GM12878 (cell line): Measurements from ENCODE around the gene CCDC112.
"Not testable (repeated sequence)": the region's sequence is repeated elsewhere in the genome, so short reads cannot be mapped to it uniquely, and the experiment has no call there.

Experiments used
- ATF2 ChIP-seq: IDR thresholded peaks from 2 replicates; pipeline ENCODE4 v1.6.1; 2012; ENCODE audit warnings: low read length, inconsistent platforms
- BACH1 ChIP-seq: fragments of 450-650 bp; IDR thresholded peaks from 2 replicates; pipeline ENCODE4 v1.6.1; 2017; ENCODE audit warnings: mild to moderate bottlenecking, borderline replicate concordance
- CHD2 ChIP-seq: IDR thresholded peaks from 2 replicates; pipeline ENCODE4 v1.6.1; 2011; ENCODE audit warnings: low read depth, low read length, improper control_type of control experiment, borderline replicate concordance
- CTCF ChIP-seq, 3 experiments: IDR thresholded peaks in 2 of 3; conservative IDR thresholded peaks in 1 of 3; 2 replicates each; pipeline ENCODE4 v1.5.1; 2011; ENCODE audit warnings: low read depth in 3 of 3, low read length in 3 of 3, mild to moderate bottlenecking in 3 of 3, control low read depth in 2 of 3, moderate library complexity in 2 of 3, inconsistent platforms in 1 of 3, mixed read lengths in 1 of 3; ENCODE audit not compliant: control insufficient read depth in 2 of 3, insufficient read depth in 1 of 3; ENCODE audit errors: extremely low read depth in 1 of 3
- EZH2 ChIP-seq: IDR thresholded peaks from 2 replicates; pipeline ENCODE4 v1.6.1; 2012; ENCODE audit warnings: low read depth, mild to moderate bottlenecking, control low read depth, inconsistent platforms, low read length, borderline replicate concordance; ENCODE audit not compliant: control insufficient read depth
- FOXK2 ChIP-seq: fragments of 450-650 bp; IDR thresholded peaks from 2 replicates; pipeline ENCODE4 v1.6.1; 2017; ENCODE audit warnings: mild to moderate bottlenecking, moderate library complexity
- GATAD2B ChIP-seq: fragments of 450-650 bp; conservative IDR thresholded peaks from 2 replicates; pipeline ENCODE4 v1.6.1; 2017; ENCODE audit warnings: low read depth, mild to moderate bottlenecking, moderate library complexity
- MEF2A ChIP-seq: IDR thresholded peaks from 2 replicates; pipeline ENCODE4 v1.6.1; 2011; ENCODE audit warnings: low read depth, mild to moderate bottlenecking, low read length, moderate library complexity; ENCODE audit not compliant: insufficient read depth
- POLR2A ChIP-seq: IDR thresholded peaks from 2 replicates; pipeline ENCODE4 v1.6.1; 2011; ENCODE audit warnings: low read depth, mild to moderate bottlenecking, low read length
- REST ChIP-seq: IDR thresholded peaks from 2 replicates; pipeline ENCODE4 v1.6.1; 2012; ENCODE audit warnings: mild to moderate bottlenecking, low read depth, low read length
- SMC3 ChIP-seq: IDR thresholded peaks from 2 replicates; pipeline ENCODE4 v1.6.1; 2011; ENCODE audit warnings: low read length, improper control_type of control experiment, borderline replicate concordance
- TARDBP ChIP-seq: IDR thresholded peaks from 2 replicates; pipeline ENCODE4 v1.6.1; 2016; ENCODE audit warnings: borderline replicate concordance
- ZNF384 ChIP-seq: IDR thresholded peaks from 2 replicates; pipeline ENCODE4 v1.6.1; 2012; ENCODE audit warnings: low read depth, mild to moderate bottlenecking, low read length, improper control_type of control experiment, borderline replicate concordance

GRCh38 chr5:115328617-115329274 is 32.3 kb upstream of the CCDC112 start:
- not testable (repeated sequence) for TF ChIP-seq FOXK2; CTCF (IDR thresholded peaks at IDR 0.05 in 2 of 3, conservative IDR thresholded peaks at IDR 0.05 in 1 of 3; ENCODE audit: control insufficient read depth in 2 of 3, extremely low read depth in 1 of 3, insufficient read depth in 1 of 3, low read depth in 3 of 3, low read length in 3 of 3); BACH1; REST; POLR2A; MEF2A; ZNF384; TARDBP; EZH2; ATF2; CHD2; GATAD2B; SMC3
